ENCODE data around the gene YES1.

The YES1 gene

GRCh38 chr18:709771-710170 is 102.3 kb downstream of the YES1 start:
- no peak for ATAC-seq (ENCODE audit: insufficient read depth, low read depth)
- Histone ChIP-seq H4K20me1 (ENCODE audit: insufficient read depth, low read length) (no peaks in the 10 kb centered on the region), H3K27me3 (ENCODE audit: insufficient read depth, low read length, poor library complexity) (no peaks in the 10 kb centered on the region), H3K27ac (ENCODE audit: low read length) (no peak overlapping the region), H2AFZ (ENCODE audit: low read depth, low read length) (no peak overlapping the region), H3K4me3 (ENCODE audit: low read depth in 1 of 2, low read length in 2 of 2) (no peak overlapping the region), H3K9ac (ENCODE audit: low read depth, low read length) (no peak overlapping the region), H3K4me2 (ENCODE audit: insufficient read depth, low read length) (no peak overlapping the region), H3K4me1 (ENCODE audit: insufficient read depth, low read length) (peaks cover 11% of the 10 kb centered on the region), H3K79me2 (ENCODE audit: insufficient read depth, low read length) (no peaks in the 10 kb centered on the region), H3K36me3 (ENCODE audit: insufficient read depth, low read length) (no peaks in the 10 kb centered on the region; the same call in 1 of the 2 replicates), H3K9me3 (ENCODE audit: insufficient read depth, low read length, severe bottlenecking) (peaks cover 8% of the 10 kb centered on the region)
- TF ChIP-seq EZH2 (IDR thresholded peaks at IDR 0.05; ENCODE audit: borderline replicate concordance, low read depth, low read length, severe bottlenecking) = no peak
- TF ChIP-seq, protein P1, sequence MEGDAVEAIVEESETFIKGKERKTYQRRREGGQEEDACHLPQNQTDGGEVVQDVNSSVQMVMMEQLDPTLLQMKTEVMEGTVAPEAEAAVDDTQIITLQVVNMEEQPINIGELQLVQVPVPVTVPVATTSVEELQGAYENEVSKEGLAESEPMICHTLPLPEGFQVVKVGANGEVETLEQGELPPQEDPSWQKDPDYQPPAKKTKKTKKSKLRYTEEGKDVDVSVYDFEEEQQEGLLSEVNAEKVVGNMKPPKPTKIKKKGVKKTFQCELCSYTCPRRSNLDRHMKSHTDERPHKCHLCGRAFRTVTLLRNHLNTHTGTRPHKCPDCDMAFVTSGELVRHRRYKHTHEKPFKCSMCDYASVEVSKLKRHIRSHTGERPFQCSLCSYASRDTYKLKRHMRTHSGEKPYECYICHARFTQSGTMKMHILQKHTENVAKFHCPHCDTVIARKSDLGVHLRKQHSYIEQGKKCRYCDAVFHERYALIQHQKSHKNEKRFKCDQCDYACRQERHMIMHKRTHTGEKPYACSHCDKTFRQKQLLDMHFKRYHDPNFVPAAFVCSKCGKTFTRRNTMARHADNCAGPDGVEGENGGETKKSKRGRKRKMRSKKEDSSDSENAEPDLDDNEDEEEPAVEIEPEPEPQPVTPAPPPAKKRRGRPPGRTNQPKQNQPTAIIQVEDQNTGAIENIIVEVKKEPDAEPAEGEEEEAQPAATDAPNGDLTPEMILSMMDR (IDR thresholded peaks at IDR 0.05; ENCODE audit: borderline replicate concordance, extremely low read depth, low read length, poor library complexity, severe bottlenecking) = no peak
- DNase-seq = no peak

DNA sequence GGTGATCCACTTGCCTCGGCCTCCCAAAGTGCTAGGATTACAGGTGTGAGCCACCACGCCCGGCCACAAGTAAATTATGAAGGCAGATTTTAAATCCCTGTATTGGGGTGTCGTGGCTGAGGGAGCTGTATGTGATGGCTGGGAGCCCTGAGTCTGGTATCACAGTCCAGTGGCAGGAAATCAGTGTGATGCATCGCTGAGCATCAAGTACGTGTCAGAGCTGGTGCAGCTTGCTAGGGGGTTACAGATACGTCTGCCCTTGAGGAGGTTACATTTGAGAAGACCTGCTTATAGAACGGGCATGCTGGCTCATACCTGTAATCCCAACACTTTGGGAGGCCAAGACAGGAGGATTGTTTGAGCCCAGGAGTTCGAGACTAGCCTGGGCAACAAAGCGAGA is 103.9 kb downstream of the YES1 start:
- Histone ChIP-seq H4K20me1 (ENCODE audit: insufficient read depth, low read length) (no peaks in the 10 kb centered on the region), H3K9me3 (ENCODE audit: insufficient read depth, low read length, severe bottlenecking) (peaks cover 6% of the 10 kb centered on the region), H3K4me2 (ENCODE audit: insufficient read depth, low read length) (no peak overlapping the region), H2AFZ (ENCODE audit: low read depth, low read length) (no peak overlapping the region), H3K36me3 (ENCODE audit: insufficient read depth, low read length) (no peaks in the 10 kb centered on the region; the same call in 1 of the 2 replicates), H3K27me3 (ENCODE audit: insufficient read depth, low read length, poor library complexity) (no peaks in the 10 kb centered on the region), H3K27ac (ENCODE audit: low read length) (no peak overlapping the region), H3K4me3 (ENCODE audit: low read depth in 1 of 2, low read length in 2 of 2) (no peak overlapping the region), H3K4me1 (ENCODE audit: insufficient read depth, low read length) (peaks cover 11% of the 10 kb centered on the region), H3K79me2 (ENCODE audit: insufficient read depth, low read length) (no peaks in the 10 kb centered on the region), H3K9ac (ENCODE audit: low read depth, low read length) (no peak overlapping the region)
- TF ChIP-seq, protein P1 (IDR thresholded peaks at IDR 0.05; ENCODE audit: borderline replicate concordance, extremely low read depth, low read length, poor library complexity, severe bottlenecking) = no peak
- TF ChIP-seq EZH2 (IDR thresholded peaks at IDR 0.05; ENCODE audit: borderline replicate concordance, low read depth, low read length, severe bottlenecking) = no peak
- DNase-seq (no peak), ATAC-seq (ENCODE audit: insufficient read depth, low read depth) (no peak)

GRCh38 chr18:706405-706804 is 105.6 kb downstream of the YES1 start:
- Histone ChIP-seq H4K20me1 (ENCODE audit: insufficient read depth, low read length) (no peaks in the 10 kb centered on the region), H3K9ac (ENCODE audit: low read depth, low read length) (no peak overlapping the region), H3K27me3 (ENCODE audit: insufficient read depth, low read length, poor library complexity) (no peaks in the 10 kb centered on the region), H3K27ac (ENCODE audit: low read length) (no peak overlapping the region), H3K36me3 (ENCODE audit: insufficient read depth, low read length) (no peaks in the 10 kb centered on the region), H2AFZ (ENCODE audit: low read depth, low read length) (no peak overlapping the region), H3K79me2 (ENCODE audit: insufficient read depth, low read length) (no peaks in the 10 kb centered on the region), H3K4me2 (ENCODE audit: insufficient read depth, low read length) (no peak overlapping the region), H3K4me1 (ENCODE audit: insufficient read depth, low read length) (peaks cover 3% of the 10 kb centered on the region), H3K4me3 (ENCODE audit: low read depth in 1 of 2, low read length in 2 of 2) (no peak overlapping the region), H3K9me3 (ENCODE audit: insufficient read depth, low read length, severe bottlenecking) (no peaks in the 10 kb centered on the region)
- TF ChIP-seq, protein P1 (IDR thresholded peaks at IDR 0.05; ENCODE audit: borderline replicate concordance, extremely low read depth, low read length, poor library complexity, severe bottlenecking) = no peak
- TF ChIP-seq EZH2 (IDR thresholded peaks at IDR 0.05; ENCODE audit: borderline replicate concordance, low read depth, low read length, severe bottlenecking) = no peak
- no peak for ATAC-seq (ENCODE audit: insufficient read depth, low read depth)
- no peak for DNase-seq

Data from DND-41 (cell line).